HG03342 (cell line): ENCODE measurements around the gene CDK5.
A peak's percentile ranks its signal among the peaks of the same experiment; 100 is the strongest.
"Not testable (repeated sequence)": the region's sequence is repeated elsewhere in the genome, so short reads cannot be mapped to it uniquely, and the experiment has no call there.

Experiments used
- ATAC-seq: cut with Tn5 transposase; IDR thresholded peaks from one replicate; pipeline ENCODE4 v1.9.1; 2021; ENCODE audit warnings: mild to moderate bottlenecking, moderate library complexity; ENCODE audit not compliant: unreplicated experiment

CDK5 gene

GRCh38 chr7:151017370-151017952 is 40.2 kb downstream of the CDK5 start:
- ATAC-seq = no peak

GRCh38 chr7:151016942-151017341 is 40.8 kb downstream of the CDK5 start:
- ATAC-seq = no peak

DNA sequence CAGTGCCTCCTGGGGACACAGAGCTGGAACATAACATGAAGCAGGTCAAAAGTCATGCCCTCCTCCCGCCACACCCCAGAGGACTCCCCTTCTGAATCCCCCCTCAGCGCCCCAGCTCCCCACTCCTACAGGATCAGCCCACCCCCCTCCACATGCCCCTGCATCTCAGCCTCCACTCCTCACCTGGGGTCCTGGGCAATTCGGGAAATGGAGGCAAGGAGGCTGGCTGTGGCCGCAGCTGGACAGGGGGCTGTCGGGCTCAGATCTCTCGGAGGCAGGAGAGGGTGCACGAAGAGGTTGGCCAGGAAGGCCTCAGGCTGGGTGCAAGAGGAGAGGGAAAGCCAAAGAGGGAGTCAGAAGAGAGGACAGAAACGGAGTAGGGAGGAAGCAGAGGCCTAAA is 41.2 kb downstream of the CDK5 start:
- ATAC-seq = no peak

DNA sequence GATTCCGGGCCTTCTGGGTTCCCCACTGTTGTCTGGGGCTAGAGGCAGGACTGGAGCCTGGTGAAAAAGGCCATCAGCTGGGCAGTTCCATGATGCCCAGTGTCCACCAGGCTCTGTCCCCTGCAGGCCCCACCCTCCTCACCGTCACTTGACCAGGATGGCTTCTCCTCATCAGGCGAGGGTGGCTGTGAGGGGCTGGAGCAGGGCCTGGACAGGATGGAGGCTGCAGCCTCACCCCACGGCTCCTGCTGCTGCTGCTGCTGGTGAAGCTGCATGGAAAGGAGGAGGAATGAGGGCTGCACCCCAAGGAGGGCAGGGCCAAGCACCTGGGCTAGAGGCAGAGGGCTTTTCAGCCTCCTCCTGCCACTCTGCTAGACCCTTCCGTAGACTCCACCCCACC is 41.7 kb downstream of the CDK5 start:
- ATAC-seq = no peak

DNA sequence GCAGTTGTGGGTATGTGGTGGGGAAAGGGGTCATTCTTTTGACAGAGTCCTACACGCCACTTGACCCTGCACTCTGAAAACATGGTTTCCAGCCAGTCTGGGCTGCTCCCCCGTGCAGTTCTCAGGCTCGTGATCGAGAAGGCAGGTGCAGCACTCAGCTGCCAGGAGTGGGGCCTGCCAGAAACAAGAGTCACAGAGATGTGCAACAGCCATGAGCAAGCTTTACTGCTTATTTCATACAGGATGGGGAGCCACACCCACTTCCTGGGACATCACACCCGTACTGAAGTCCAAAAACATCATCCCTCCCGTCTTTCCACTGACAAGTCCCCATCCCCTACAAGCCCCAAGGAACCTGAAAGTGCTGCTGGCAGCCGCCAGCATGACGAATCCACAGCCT is 42.7 kb downstream of the CDK5 start:
- ATAC-seq = no peak

- peak; percentile 70 for ATAC-seq
Observed at GRCh38 chr7:151013733-151014497, 43.8 kb downstream of the CDK5 start.

- ATAC-seq = no peak
Observed at GRCh38 chr7:151013356-151013732, 44.4 kb downstream of the CDK5 start.

GRCh38 chr7:151012911-151013347 is 44.8 kb downstream of the CDK5 start:
- ATAC-seq = no peak

DNA sequence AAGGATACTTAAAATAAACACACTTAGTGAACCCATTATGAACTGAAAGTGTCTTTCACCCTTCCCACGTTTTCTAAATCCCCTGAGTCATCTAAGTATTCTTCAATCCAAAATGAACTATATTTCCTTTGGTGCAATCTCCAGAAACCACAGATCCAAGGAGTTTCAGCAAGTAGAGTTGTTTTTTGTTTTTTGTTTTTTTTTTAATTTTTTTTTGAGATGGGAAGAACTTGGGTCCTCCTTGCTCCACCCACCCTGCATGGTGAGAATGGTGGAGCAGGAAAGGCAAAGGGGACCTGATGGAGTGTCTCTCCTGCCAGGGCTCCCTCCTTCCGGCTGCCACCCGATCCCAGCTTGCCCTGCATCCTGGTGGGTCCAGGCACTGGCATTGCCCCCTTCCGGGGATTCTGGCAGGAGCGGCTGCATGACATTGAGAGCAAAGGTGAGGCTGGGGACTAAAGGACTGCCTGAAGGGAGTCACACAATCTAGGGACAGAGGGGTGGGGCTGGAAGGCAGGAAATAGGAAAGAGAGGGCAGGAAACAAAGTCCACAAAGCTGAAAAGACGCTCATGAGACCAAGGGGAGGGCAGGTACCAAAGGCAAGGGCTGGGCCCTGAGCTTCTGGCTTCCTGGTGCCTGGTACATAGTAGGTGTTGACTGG is 45.5 kb downstream of the CDK5 start:
- no peak for ATAC-seq

- ATAC-seq = not testable (repeated sequence)
Observed at GRCh38 chr7:151011616-151012015, 46.1 kb downstream of the CDK5 start.

DNA sequence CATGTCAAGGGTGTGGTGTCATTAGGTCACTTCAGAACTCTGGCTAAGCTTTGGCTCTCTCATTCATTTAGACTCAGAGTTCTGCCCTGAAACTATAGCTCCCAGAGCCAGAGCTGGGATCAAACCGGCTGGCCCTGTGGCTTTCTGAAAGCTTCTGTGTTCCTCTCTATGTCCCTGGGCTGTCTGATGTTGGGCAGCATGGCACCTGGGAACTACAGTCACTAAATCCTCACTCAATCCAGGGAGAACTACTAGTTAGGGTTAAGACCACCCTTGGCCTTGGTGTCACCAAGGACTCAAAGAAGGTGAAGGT is 46.6 kb downstream of the CDK5 start:
- no peak for ATAC-seq

DNA sequence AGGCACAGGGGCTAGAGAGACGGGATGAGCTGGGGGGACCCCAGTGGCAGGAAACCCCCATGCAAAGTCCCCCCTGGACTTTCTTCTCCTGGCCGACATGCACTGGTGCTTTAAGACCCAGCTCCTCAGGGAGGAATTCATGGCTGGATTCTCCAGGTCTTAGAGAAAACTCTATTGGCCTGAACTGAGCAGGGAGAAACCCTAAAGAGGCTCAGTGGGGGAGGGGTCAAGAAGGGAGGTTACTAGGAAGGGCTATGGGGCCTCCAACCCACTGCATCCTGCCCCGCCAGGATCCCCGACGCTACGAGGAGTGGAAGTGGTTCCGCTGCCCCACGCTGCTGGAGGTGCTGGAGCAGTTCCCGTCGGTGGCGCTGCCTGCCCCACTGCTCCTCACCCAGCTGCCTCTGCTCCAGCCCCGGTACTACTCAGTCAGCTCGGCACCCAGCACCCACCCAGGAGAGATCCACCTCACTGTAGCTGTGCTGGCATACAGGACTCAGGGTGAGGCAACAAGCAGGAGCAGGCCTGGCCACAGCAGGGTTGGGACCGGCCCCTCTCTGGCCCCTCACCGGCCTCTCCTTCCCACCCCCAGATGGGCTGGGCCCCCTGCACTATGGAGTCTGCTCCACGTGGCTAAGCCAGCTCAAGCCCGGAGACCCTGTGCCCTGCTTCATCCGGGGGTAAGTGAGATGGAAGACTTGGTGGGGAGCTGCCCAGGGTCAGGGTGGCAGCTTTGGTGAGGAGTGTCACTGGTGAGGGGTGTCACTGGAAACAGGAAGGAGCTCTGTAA is 47.2 kb downstream of the CDK5 start:
- ATAC-seq = no peak

- ATAC-seq = no peak
Observed at GRCh38 chr7:151010037-151010306, 47.7 kb downstream of the CDK5 start.

DNA sequence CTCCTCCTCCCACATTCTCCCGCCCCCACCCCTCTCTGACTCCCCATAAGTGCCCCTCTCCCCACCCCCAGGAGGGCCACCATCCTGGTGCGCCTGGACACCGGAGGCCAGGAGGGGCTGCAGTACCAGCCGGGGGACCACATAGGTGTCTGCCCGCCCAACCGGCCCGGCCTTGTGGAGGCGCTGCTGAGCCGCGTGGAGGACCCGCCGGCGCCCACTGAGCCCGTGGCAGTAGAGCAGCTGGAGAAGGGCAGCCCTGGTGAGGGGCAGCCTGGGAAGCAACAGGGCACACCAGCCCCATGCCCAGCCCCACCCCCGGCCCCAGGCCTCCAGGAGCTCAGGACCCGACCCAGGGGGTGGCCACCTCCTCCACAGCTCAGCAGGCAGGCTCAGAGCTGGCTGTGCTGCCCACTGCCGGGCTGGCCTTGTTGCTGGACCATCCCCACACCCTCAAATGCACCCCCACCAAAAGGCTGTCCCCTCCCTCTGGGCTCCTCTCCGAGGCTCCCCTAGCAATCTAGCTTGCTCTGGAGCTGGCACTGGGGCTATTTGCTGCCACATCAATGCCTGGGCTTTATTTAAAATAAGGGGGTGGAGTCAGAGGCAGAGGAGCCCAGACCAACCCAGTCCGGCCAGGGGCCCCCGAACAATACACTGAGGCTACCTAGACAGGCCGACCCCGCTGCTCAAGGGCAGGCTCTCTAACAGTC is 48.2 kb downstream of the CDK5 start:
- no peak for ATAC-seq

- no peak for ATAC-seq
Observed at GRCh38 chr7:151008511-151009323, 49.0 kb downstream of the CDK5 start.

DNA sequence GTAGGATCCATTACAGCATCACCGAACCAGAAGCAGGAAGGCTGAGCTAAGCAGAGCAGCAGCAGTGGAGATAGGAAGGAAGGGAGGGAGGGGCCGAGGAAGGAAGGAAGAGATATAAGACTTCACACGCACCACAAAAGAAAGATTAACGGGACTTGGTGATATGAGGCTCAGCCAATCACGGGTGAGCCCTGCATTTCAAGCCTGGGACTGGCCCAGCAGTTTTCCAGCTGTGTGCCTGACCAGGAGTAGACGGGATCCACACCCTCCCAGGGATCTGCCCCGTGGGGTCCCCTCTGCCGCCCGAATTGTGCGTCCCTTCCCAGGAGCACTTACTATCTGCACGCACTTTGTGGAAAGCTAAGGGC is 49.6 kb downstream of the CDK5 start:
- ATAC-seq = no peak

- no peak for ATAC-seq
Observed at GRCh38 chr7:151007469-151007898, 50.2 kb downstream of the CDK5 start.

- no peak for ATAC-seq
Observed at GRCh38 chr7:151006590-151007300, 51.0 kb downstream of the CDK5 start.

- no peak for ATAC-seq
Observed at GRCh38 chr7:151005566-151005965, 52.1 kb downstream of the CDK5 start.
